Measurements from ENCODE around the gene RPS4Y1.

The RPS4Y1 gene

GRCh38 chrY:2848384-2848783 lies 7.0 kb downstream of the RPS4Y1 start (continued):
- TF ChIP-seq ZBTB11 (tag by site-specific recombination; conservative IDR thresholded peaks at IDR 0.05; ENCODE audit: low read depth), result no peak
- TF ChIP-seq ZNF670 (tag by site-specific recombination; IDR thresholded peaks at IDR 0.05; ENCODE audit: low read depth), result no peak
- TF ChIP-seq ZBTB10 (tag by site-specific recombination; IDR thresholded peaks at IDR 0.05), result no peak
- no peak for TF ChIP-seq ZFP37 (tag by site-specific recombination; IDR thresholded peaks at IDR 0.05)
- no peak for TF ChIP-seq ZBTB48 (tag by site-specific recombination; IDR thresholded peaks at IDR 0.05)
- no peak for TF ChIP-seq SCRT2 (tag by site-specific recombination; IDR thresholded peaks at IDR 0.05)
- no peak for TF ChIP-seq EGR2 (tag by site-specific recombination; IDR thresholded peaks at IDR 0.05; ENCODE audit: low read depth)
- TF ChIP-seq, protein P1, sequence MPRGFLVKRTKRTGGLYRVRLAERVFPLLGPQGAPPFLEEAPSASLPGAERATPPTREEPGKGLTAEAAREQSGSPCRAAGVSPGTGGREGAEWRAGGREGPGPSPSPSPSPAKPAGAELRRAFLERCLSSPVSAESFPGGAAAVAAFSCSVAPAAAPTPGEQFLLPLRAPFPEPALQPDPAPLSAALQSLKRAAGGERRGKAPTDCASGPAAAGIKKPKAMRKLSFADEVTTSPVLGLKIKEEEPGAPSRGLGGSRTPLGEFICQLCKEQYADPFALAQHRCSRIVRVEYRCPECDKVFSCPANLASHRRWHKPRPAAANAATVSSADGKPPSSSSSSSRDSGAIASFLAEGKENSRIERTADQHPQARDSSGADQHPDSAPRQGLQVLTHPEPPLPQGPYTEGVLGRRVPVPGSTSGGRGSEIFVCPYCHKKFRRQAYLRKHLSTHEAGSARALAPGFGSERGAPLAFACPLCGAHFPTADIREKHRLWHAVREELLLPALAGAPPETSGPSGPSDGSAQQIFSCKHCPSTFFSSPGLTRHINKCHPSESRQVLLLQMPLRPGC (tag by site-specific recombination; IDR thresholded peaks at IDR 0.05), result no peak

DNA sequence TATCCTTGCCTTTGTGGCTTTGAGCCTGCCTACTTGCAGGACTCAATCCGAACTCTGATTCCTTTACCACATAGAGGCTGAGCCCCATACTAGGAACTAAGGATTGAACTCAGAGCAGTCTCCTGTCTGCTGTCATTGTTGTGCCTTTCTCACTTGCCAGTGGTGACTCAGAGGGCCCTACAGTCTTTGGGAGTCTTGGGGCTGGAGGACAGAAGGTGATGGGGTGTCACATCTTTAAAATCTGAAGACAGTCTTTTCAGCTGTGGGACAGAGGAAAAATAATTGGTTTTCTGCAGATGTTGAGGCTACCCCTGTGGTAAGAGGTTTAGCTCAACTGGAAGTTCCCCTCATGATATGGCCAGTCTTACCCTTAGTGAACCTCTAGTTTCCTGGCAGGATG lies 8.0 kb downstream of the RPS4Y1 start:
- Histone ChIP-seq H3K4me1 (ENCODE audit: control insufficient read depth, insufficient read depth, low read length) (no peaks in the 10 kb centered on the region), H3K36me3 (ENCODE audit: control insufficient read depth in 2 of 2, insufficient read depth in 1 of 2, low read length in 2 of 2) (no peaks in the 10 kb centered on the region)

More for the DNA sequence above, 8.0 kb downstream of the RPS4Y1 start:
- H3K4me3 ChIP-seq (ENCODE audit: low read depth, low read length), result no peak overlapping the region
- ChIA-PET POLR2A (no interaction called here), CTCF (no interaction called here)
- no peaks in the 10 kb centered on the region for H3K9me3 ChIP-seq (ENCODE audit: control insufficient read depth, insufficient read depth, low read depth, low read length)
- no peak for TF ChIP-seq ZNF558 (tag by site-specific recombination; IDR thresholded peaks at IDR 0.05)
- no peak for TF ChIP-seq ZNF433 (tag by site-specific recombination; IDR thresholded peaks at IDR 0.05; ENCODE audit: low read depth)
- no peak for TF ChIP-seq ZNF121 (tag by site-specific recombination; IDR thresholded peaks at IDR 0.05)
- no peak for TF ChIP-seq ATF2 (tag by site-specific recombination; IDR thresholded peaks at IDR 0.05; ENCODE audit: low read depth)
- no peak for TF ChIP-seq ZNF549 (tag by site-specific recombination; IDR thresholded peaks at IDR 0.05)
- TF ChIP-seq KLF9 (tag by site-specific recombination; IDR thresholded peaks at IDR 0.05; ENCODE audit: low read depth), result no peak
- no peak for TF ChIP-seq ZNF133 (tag by site-specific recombination; IDR thresholded peaks at IDR 0.05)
- TF ChIP-seq ZNF645 (tag by site-specific recombination; IDR thresholded peaks at IDR 0.05), result no peak
- TF ChIP-seq BCL6B (tag by site-specific recombination; IDR thresholded peaks at IDR 0.05), result no peak
- no peak for TF ChIP-seq RBAK (tag by site-specific recombination; IDR thresholded peaks at IDR 0.05)
- no peak for TF ChIP-seq ZNF510 (tag by site-specific recombination; IDR thresholded peaks at IDR 0.05; ENCODE audit: insufficient replicate concordance)
- TF ChIP-seq, protein P2, sequence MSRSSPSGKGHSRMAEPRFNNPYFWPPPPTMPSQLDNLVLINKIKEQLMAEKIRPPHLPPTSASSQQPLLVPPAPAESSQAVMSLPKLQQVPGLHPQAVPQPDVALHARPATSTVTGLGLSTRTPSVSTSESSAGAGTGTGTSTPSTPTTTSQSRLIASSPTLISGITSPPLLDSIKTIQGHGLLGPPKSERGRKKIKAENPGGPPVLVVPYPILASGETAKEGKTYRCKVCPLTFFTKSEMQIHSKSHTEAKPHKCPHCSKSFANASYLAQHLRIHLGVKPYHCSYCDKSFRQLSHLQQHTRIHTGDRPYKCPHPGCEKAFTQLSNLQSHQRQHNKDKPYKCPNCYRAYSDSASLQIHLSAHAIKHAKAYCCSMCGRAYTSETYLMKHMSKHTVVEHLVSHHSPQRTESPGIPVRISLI (tag by site-specific recombination; IDR thresholded peaks at IDR 0.05), result no peak
- no peak for TF ChIP-seq GLI2 (tag by site-specific recombination; IDR thresholded peaks at IDR 0.05; ENCODE audit: borderline replicate concordance, low read depth)
- TF ChIP-seq ZNF629 (tag by site-specific recombination; IDR thresholded peaks at IDR 0.05), result no peak
- no peak overlapping the region for H3K27ac ChIP-seq (ENCODE audit: extremely low read depth, low read depth, low read length)
